ENCODE data around the gene INKA1. TPM values are rescaled to one million over a fixed set of nuclear protein-coding genes. Genes with fewer than 3 reads are reported as not detected.
"Not testable (repeated sequence)": the region's sequence is repeated elsewhere in the genome, so short reads cannot be mapped to it uniquely, and the experiment has no call there.

Gene INKA1
- total and polyA plus RNA-seq, 8 donors: 1.8 to 15.0 (median 3.9) TPM; not detected in 2

DNA sequence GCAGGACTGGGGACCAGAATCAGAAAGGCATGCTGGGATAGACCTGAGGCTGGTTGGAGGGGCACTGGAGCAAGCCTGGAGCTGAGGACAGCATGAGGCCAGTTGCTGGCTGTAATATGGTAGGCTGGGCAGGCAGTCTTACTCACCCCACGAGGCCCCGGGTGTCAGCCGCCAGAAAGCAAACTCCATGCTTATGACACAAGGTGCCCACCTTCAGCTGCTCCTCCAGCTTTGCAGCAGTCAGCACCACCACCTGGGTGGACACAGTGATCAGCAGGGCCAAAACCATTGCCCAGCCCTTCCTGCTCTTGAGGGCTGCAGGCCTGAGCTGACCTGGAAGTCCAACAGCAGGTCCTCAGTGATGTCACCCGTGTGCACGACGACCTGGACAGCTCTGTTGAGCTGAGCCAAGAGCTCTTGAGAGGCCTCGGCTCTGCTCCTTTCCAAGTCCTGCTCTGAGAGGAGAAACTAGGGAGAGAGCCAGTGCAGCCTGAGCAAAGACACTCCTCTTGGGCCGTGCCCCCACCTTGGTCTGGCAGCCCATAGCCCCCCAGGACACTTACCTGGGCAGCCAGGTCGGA is 9.9 kb downstream of the INKA1 start:
- Histone ChIP-seq H3K36me3 (peaks cover 7 to 46% (median 42%) of the 10 kb centered on the region in 4 donors), H3K4me3 (peak overlapping the region; percentile 50 to 58 (median 54)), H3K27ac (peak overlapping the region; percentile 53 to 85 (median 82)), H3K9me3 (no peaks in the 10 kb centered on the region), H3K27me3 (no peaks in the 10 kb centered on the region), H3K4me1 (peaks cover 13 to 37% (median 26%) of the 10 kb centered on the region in 4 donors)
- WGBS, 5 donors: 15 to 41% (median 28%) methylated on average over 7 to 9 of the region's 9 CpGs
- intact Hi-C loops (cut with DNase I; ENCODE audit: low total_unique reads): no loop called here
- TF ChIP-seq, protein P1, sequence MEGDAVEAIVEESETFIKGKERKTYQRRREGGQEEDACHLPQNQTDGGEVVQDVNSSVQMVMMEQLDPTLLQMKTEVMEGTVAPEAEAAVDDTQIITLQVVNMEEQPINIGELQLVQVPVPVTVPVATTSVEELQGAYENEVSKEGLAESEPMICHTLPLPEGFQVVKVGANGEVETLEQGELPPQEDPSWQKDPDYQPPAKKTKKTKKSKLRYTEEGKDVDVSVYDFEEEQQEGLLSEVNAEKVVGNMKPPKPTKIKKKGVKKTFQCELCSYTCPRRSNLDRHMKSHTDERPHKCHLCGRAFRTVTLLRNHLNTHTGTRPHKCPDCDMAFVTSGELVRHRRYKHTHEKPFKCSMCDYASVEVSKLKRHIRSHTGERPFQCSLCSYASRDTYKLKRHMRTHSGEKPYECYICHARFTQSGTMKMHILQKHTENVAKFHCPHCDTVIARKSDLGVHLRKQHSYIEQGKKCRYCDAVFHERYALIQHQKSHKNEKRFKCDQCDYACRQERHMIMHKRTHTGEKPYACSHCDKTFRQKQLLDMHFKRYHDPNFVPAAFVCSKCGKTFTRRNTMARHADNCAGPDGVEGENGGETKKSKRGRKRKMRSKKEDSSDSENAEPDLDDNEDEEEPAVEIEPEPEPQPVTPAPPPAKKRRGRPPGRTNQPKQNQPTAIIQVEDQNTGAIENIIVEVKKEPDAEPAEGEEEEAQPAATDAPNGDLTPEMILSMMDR (IDR thresholded peaks at IDR 0.05): no peak
- no peak for TF ChIP-seq EP300 (IDR thresholded peaks at IDR 0.05)
- TF ChIP-seq POLR2A (IDR thresholded peaks at IDR 0.05): no peak
- TF ChIP-seq POLR2AphosphoS5 (IDR thresholded peaks at IDR 0.05): no peak
- no peak for DNase-seq

DNA sequence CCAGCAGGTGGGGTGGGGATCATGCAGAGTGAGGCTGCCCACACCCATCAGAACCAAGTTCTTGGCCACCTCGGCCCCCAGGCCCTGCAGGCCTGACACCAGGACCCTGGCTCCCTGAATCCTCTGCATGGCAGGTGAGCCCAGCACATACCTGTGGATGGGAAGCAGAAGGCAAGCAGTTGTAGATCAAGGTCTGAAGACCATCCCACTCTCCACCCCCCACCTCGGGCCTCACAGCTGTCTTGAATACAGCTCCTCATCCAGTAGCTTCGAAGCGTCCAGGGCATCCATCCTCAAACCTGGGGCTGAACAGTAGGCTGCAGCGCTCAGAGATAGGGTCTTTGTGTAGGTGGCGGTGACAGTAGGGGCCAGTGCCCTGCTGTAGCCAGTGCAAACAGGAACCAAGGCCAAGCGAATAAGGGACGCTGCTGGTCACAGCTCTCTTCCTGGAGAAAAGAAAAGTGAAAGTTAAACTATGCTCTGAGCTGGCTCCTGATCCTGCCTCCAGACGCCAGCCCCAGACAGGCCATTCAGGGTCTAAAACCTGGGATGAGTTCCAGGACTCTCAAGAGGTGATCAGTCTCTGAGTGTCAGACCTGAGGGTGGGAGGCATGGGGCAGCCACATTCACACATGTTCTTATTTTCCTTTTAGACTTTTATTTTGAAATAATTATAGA is 10.6 kb downstream of the INKA1 start, which contains the start of gene UBA7:
Gene UBA7 (minus strand): TSS at position 457 of the 678 bp plus-strand sequence. CDS start 166 bp downstream, at position 291.
- Histone ChIP-seq H3K27me3 (no peaks in the 10 kb centered on the region), H3K36me3 (peaks cover 7 to 40% (median 38%) of the 10 kb centered on the region in 4 donors), H3K4me3 (peak within 1 kb of the TSS; percentile 50 to 58 (median 54)), H3K27ac (peak within 1 kb of the TSS; percentile 53 to 85 (median 82)), H3K9me3 (no peaks in the 10 kb centered on the region), H3K4me1 (peaks cover 13 to 35% (median 25%) of the 10 kb centered on the region in 4 donors)
- intact Hi-C loops (cut with DNase I; ENCODE audit: low total_unique reads): no loop called here
- 2 to 12% (median 7%) methylated on average over 7 to 9 of the region's 9 CpGs for WGBS, 5 donors
- no peak for TF ChIP-seq EP300 (IDR thresholded peaks at IDR 0.05)
- TF ChIP-seq, protein P1 (IDR thresholded peaks at IDR 0.05): no peak
- TF ChIP-seq POLR2AphosphoS5 (IDR thresholded peaks at IDR 0.05): peak; percentile 19 to 41 (median 26)
- DNase-seq: peak; percentile 61 to 89

DNA sequence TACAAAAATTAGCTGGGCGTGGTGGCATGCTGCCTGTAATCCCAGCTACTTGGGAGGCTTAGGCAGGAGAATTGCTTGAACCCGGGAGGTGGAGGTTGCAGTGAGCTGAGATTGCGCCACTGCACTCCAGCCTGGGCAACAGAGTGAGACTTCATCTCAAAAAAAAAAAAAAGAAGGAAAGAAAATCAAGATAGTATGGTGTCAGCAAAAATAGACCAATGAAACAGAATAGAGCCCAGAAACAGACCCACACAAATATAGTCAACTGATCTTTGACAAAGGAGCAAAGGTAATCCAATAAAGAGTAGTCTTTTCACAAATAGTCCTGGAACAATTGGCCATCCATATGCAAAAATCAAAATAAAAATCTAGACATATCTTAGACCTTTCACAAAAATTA is 20.1 kb downstream of the INKA1 start:
- H3K4me3 ChIP-seq; DNase-seq; H3K36me3 ChIP-seq; H3K9me3 ChIP-seq; H3K27me3 ChIP-seq; H3K27ac ChIP-seq; H3K4me1 ChIP-seq; intact Hi-C loops (cut with DNase I; ENCODE audit: low total_unique reads): not testable (repeated sequence)
- 67 to 97% (median 86%) methylated on average over 3 of the region's 3 CpGs for WGBS, 5 donors

DNA sequence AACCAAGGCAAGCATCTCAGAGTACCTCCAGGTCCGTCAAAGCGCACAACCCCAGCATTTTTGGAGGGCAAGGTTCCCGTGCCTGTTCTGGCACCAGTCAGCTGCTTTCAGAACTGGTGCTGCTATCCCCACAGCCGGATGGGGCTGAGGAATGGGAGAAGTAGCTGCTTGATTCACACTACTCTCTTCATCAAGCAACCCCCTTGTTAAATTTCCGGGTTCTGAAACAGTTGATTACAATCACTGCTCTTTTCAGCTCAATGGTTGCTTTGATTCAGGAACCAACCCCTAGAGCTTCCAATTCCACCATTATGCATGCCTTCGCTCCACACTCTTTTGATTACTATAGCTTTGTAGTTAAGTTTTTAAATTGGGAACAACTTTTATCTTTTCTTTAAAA is 23.0 kb downstream of the INKA1 start:
- H3K4me1 ChIP-seq: no peaks in the 10 kb centered on the region
- no peaks in the 10 kb centered on the region for H3K27me3 ChIP-seq
- intact Hi-C loops (cut with DNase I; ENCODE audit: low total_unique reads): no loop called here
- TF ChIP-seq EP300 (IDR thresholded peaks at IDR 0.05) (no peak), POLR2A (IDR thresholded peaks at IDR 0.05) (no peak), POLR2AphosphoS5 (IDR thresholded peaks at IDR 0.05) (no peak)
- TF ChIP-seq, protein P1 (IDR thresholded peaks at IDR 0.05): no peak
- peaks cover 0 to 27% (median 15%) of the 10 kb centered on the region in 4 donors for H3K36me3 ChIP-seq
- H3K9me3 ChIP-seq: no peaks in the 10 kb centered on the region
- WGBS, 5 donors: 53 to 77% (median 70%) methylated on average over 6 of the region's 6 CpGs
- H3K27ac ChIP-seq: no peak overlapping the region
- no peak for DNase-seq
- H3K4me3 ChIP-seq: no peak overlapping the region

Measured in stomach (tissue), 9 donors.